H9 (cell line): ENCODE results near the gene PPP3CB. TPM values are rescaled to one million over a fixed set of nuclear protein-coding genes. Genes with fewer than 3 reads are reported as not detected.

Experiments
- DNase-seq: peaks from one replicate; pipeline ENCODE4 v3.0.0-alpha.2; 2017
- H2AFZ ChIP-seq: one replicate; pipeline ENCODE4 v1.6.1; 2013; ENCODE audit warnings: mild to moderate bottlenecking, low read length, control low read depth, moderate library complexity
- H2AK5ac ChIP-seq: 2 replicates; pipeline ENCODE4 v1.6.1; 2013; ENCODE audit warnings: low read length, control low read depth, mixed read lengths; ENCODE audit not compliant: insufficient read length
- H2BK120ac ChIP-seq: one replicate; pipeline ENCODE4 v1.6.1; 2013; ENCODE audit warnings: low read depth, mild to moderate bottlenecking, low read length, control low read depth, inconsistent platforms; ENCODE audit not compliant: poor library complexity, severe bottlenecking
- H2BK12ac ChIP-seq: 2 replicates; pipeline ENCODE4 v1.6.1; 2013; ENCODE audit warnings: low read length, control low read depth, mixed read lengths, low read depth; ENCODE audit not compliant: insufficient read length
- H2BK15ac ChIP-seq: 2 replicates; pipeline ENCODE4 v1.6.1; 2013; ENCODE audit warnings: low read depth, low read length, control low read depth
- H2BK20ac ChIP-seq: one replicate; pipeline ENCODE4 v1.6.1; 2013; ENCODE audit warnings: low read depth, mild to moderate bottlenecking, low read length, control low read depth, inconsistent platforms; ENCODE audit not compliant: poor library complexity, severe bottlenecking
- H2BK5ac ChIP-seq: 2 replicates; pipeline ENCODE4 v1.6.1; 2013; ENCODE audit warnings: low read length, control low read depth, mixed read lengths; ENCODE audit not compliant: insufficient read length
- H3K14ac ChIP-seq: 2 replicates; pipeline ENCODE4 v1.6.1; 2013; ENCODE audit warnings: low read length, control low read depth; ENCODE audit not compliant: insufficient read depth
- H3K18ac ChIP-seq: 2 replicates; pipeline ENCODE4 v1.6.1; 2013; ENCODE audit warnings: low read depth, mild to moderate bottlenecking, mixed read lengths, low read length, control low read depth; ENCODE audit not compliant: insufficient read length
- H3K23ac ChIP-seq: 2 replicates; pipeline ENCODE4 v1.6.1; 2013; ENCODE audit warnings: low read length, control low read depth, mixed read lengths, low read depth; ENCODE audit not compliant: insufficient read length
- H3K23me2 ChIP-seq: 2 replicates; pipeline ENCODE4 v1.6.1; 2013; ENCODE audit warnings: low read depth, mild to moderate bottlenecking, mixed read lengths, low read length, control low read depth; ENCODE audit not compliant: insufficient read length, poor library complexity, severe bottlenecking
- H3K27ac ChIP-seq: 2 replicates; pipeline ENCODE4 v1.5.1; 2013; ENCODE audit warnings: low read length, control low read depth, mixed read lengths, low read depth; ENCODE audit not compliant: insufficient read length
- H3K27me3 ChIP-seq: 2 replicates; pipeline ENCODE4 v1.6.1; 2013; ENCODE audit warnings: low read length, control low read depth, inconsistent platforms; ENCODE audit not compliant: insufficient read depth
- H3K4ac ChIP-seq: 2 replicates; pipeline ENCODE4 v1.6.1; 2013; ENCODE audit warnings: low read depth, mild to moderate bottlenecking, control low read depth, inconsistent platforms, low read length, moderate library complexity
- H3K4me1 ChIP-seq: 2 replicates; pipeline ENCODE4 v1.6.1; 2013; ENCODE audit warnings: low read length, control low read depth, inconsistent platforms; ENCODE audit not compliant: insufficient read depth
- H3K4me2 ChIP-seq: 2 replicates; pipeline ENCODE4 v1.6.1; 2013; ENCODE audit warnings: low read length, control low read depth, mixed read lengths; ENCODE audit not compliant: insufficient read length, insufficient read depth
- H3K56ac ChIP-seq: 2 replicates; pipeline ENCODE4 v1.6.1; 2013; ENCODE audit warnings: low read depth, mild to moderate bottlenecking, mixed read lengths, low read length, control low read depth; ENCODE audit not compliant: insufficient read length
- H3K79me1 ChIP-seq: 2 replicates; pipeline ENCODE4 v1.6.1; 2013; ENCODE audit warnings: low read depth, mild to moderate bottlenecking, moderate library complexity, low read length, control low read depth, inconsistent platforms; ENCODE audit not compliant: insufficient read depth, poor library complexity, severe bottlenecking
- H3K79me2 ChIP-seq: 2 replicates; pipeline ENCODE4 v1.6.1; 2013; ENCODE audit warnings: low read length, control low read depth, inconsistent platforms; ENCODE audit not compliant: insufficient read depth
- H3K9ac ChIP-seq: 2 replicates; pipeline ENCODE4 v1.6.1; 2013; ENCODE audit warnings: low read length, control low read depth, mixed read lengths; ENCODE audit not compliant: insufficient read length; ENCODE audit errors: extremely low read depth
- H3K9me3 ChIP-seq: one replicate; pipeline ENCODE4 v1.6.1; 2013; ENCODE audit warnings: low read depth, low read length, inconsistent platforms; ENCODE audit not compliant: control insufficient read depth
- H3T11ph ChIP-seq: one replicate; pipeline ENCODE4 v1.6.1; 2013; ENCODE audit warnings: mild to moderate bottlenecking, low read length, control low read depth, inconsistent platforms
- H4K20me1 ChIP-seq: one replicate; pipeline ENCODE4 v1.6.1; 2013; ENCODE audit not compliant: control insufficient read depth, insufficient read length, insufficient read depth
- H4K5ac ChIP-seq: 2 replicates; pipeline ENCODE4 v1.6.1; 2013; ENCODE audit warnings: low read depth, mild to moderate bottlenecking, mixed read lengths, low read length, control low read depth; ENCODE audit not compliant: insufficient read length
- H4K8ac ChIP-seq: replicated peaks from 2 replicates; pipeline ENCODE4 v1.6.1; 2013; ENCODE audit warnings: low read length, control low read depth, mixed read lengths, low read depth; ENCODE audit not compliant: insufficient read length
- H4K91ac ChIP-seq: 2 replicates; pipeline ENCODE4 v1.6.1; 2013; ENCODE audit warnings: low read depth, mild to moderate bottlenecking, moderate library complexity, mixed read lengths, low read length, control low read depth; ENCODE audit not compliant: insufficient read length
- H3K27ac Mint-ChIP-seq, 3 experiments: 2 replicates in 2 of 3; 3 replicates in 1 of 3; pipeline ENCODE4 v1.8.0; 2020 to 2021; ENCODE audit warnings: mixed read lengths in 3 of 3, mild to moderate bottlenecking in 1 of 3, moderate library complexity in 1 of 3
- H3K27me3 Mint-ChIP-seq: 2 replicates; pipeline ENCODE4 v1.8.0; 2021; ENCODE audit warnings: low read depth, mild to moderate bottlenecking, moderate library complexity, mixed read lengths
- H3K36me3 Mint-ChIP-seq, 3 experiments: 2 replicates in 2 of 3; 3 replicates in 1 of 3; pipeline ENCODE4 v1.8.0; 2020 to 2021; ENCODE audit warnings: low read depth in 3 of 3, mixed read lengths in 3 of 3; ENCODE audit not compliant: insufficient read depth in 1 of 3
- H3K4me1 Mint-ChIP-seq, 2 experiments: 2 replicates each; pipeline ENCODE4 v1.8.0; 2020; ENCODE audit warnings: mixed read lengths in 2 of 2
- H3K4me3 Mint-ChIP-seq, 2 experiments: 2 replicates in 1 of 2; 3 replicates in 1 of 2; pipeline ENCODE4 v1.8.0; 2020 to 2021; ENCODE audit warnings: mild to moderate bottlenecking in 2 of 2, mixed read lengths in 2 of 2, moderate library complexity in 1 of 2
- H3K9me3 Mint-ChIP-seq, 2 experiments: 2 replicates in 1 of 2; 3 replicates in 1 of 2; pipeline ENCODE4 v1.8.0; 2020; ENCODE audit warnings: mild to moderate bottlenecking in 2 of 2, mixed read lengths in 2 of 2, moderate library complexity in 1 of 2
- WGBS: extraction: QIAGEN DNeasy Blood & Tissue Kit; methylation state at CpG from one replicate; pipeline ENCODE4 v1.1.7; 2013; ENCODE audit warnings: missing lambda C conversion rate, low lambda C conversion rate, mixed read lengths; ENCODE audit not compliant: insufficient read length; ENCODE audit errors: extremely low coverage; 5-methylcytosine and 5-hydroxymethylcytosine counted together
- total RNA-seq: library from RNA; stranded (reverse); gene quantifications from 2 replicates; pipeline ENCODE4 v1.2.1, GENCODE V29; 2021
- TF ChIP-seq, protein P1 (sequence below): fragments of 200-600 bp; sonication (generic); conservative IDR thresholded peaks from 3 replicates; pipeline ENCODE4 v1.8.0; 2021; ENCODE audit warnings: antibody characterized with exemption, mild to moderate bottlenecking

The PPP3CB gene
- total RNA-seq, 1 experiment from 2014 or later: 37.3 TPM

DNA sequence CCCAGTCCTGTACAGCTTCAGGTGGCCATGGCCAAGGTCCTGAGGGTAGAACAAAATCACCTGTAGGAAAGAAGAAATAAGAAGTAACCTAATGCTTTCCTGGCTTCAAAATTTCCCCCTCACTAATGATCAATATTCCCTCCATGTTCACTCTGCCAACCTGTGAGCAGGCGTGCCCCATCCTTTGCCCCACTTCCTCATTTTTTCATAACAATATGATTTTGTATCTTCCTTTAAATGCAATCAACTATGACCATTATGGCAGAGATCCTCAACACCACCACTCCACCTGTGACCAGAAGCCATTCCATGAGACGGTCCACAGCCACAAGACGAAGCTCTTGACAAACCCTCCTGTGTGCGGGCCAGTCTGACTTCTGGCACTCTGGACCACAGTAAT, 69.5 kb downstream of the PPP3CB start:
- Histone ChIP-seq H3K79me1 (no peaks in the 10 kb centered on the region), H3K79me2 (no peaks in the 10 kb centered on the region), H3K23ac (no peak overlapping the region), H3K18ac (no peak overlapping the region), H3K27me3 (no peaks in the 10 kb centered on the region), H2AK5ac (no peak overlapping the region), H4K5ac (no peak overlapping the region), H3K9me3 (no peaks in the 10 kb centered on the region), H3K14ac (no peak overlapping the region), H3K4ac (no peak overlapping the region), H4K91ac (no peak overlapping the region), H3K23me2 (no peaks in the 10 kb centered on the region), H3K4me1 (no peaks in the 10 kb centered on the region), H4K8ac (no peak overlapping the region), H2BK15ac (no peak overlapping the region), H2BK12ac (no peak overlapping the region), H2BK20ac (no peak overlapping the region), H3K27ac (no peak overlapping the region), H2AFZ (no peak overlapping the region), H3T11ph (no peak overlapping the region), H3K56ac (no peak overlapping the region), H4K20me1 (no peaks in the 10 kb centered on the region), H2BK120ac (no peak overlapping the region), H3K9ac (no peak overlapping the region), H2BK5ac (no peak overlapping the region), H3K4me2 (no peak overlapping the region)
- DNase-seq: no peak
- H3K36me3 Mint-ChIP-seq: peaks cover 6 to 46% (median 25%) of the 10 kb centered on the region in 3 experiments; a peak in 4 of 7 replicates
- TF ChIP-seq, protein P1, sequence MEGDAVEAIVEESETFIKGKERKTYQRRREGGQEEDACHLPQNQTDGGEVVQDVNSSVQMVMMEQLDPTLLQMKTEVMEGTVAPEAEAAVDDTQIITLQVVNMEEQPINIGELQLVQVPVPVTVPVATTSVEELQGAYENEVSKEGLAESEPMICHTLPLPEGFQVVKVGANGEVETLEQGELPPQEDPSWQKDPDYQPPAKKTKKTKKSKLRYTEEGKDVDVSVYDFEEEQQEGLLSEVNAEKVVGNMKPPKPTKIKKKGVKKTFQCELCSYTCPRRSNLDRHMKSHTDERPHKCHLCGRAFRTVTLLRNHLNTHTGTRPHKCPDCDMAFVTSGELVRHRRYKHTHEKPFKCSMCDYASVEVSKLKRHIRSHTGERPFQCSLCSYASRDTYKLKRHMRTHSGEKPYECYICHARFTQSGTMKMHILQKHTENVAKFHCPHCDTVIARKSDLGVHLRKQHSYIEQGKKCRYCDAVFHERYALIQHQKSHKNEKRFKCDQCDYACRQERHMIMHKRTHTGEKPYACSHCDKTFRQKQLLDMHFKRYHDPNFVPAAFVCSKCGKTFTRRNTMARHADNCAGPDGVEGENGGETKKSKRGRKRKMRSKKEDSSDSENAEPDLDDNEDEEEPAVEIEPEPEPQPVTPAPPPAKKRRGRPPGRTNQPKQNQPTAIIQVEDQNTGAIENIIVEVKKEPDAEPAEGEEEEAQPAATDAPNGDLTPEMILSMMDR: no peak
- H3K9me3 Mint-ChIP-seq: no peaks in the 10 kb centered on the region
- WGBS: no CpG with 5 or more reads among the region's 4 CpGs
- no peaks in the 10 kb centered on the region for H3K27me3 Mint-ChIP-seq
- H3K27ac Mint-ChIP-seq: no peak overlapping the region; a peak in 1 of 7 replicates
- H3K4me1 Mint-ChIP-seq: no peaks in the 10 kb centered on the region
- H3K4me3 Mint-ChIP-seq: no peak overlapping the region
